Mesendoderm (in vitro differentiated cells): ENCODE data around the gene GNAI1.

Experiments used
- DNase-seq: peaks from one replicate; pipeline ENCODE4 v3.0.0; 2013
- H2AK5ac ChIP-seq: 2 replicates; pipeline ENCODE4 v1.6.1; 2013; ENCODE audit warnings: low read length, inconsistent platforms
- H2BK120ac ChIP-seq: 2 replicates; pipeline ENCODE4 v1.6.1; 2013; ENCODE audit warnings: low read depth, mild to moderate bottlenecking, low read length, moderate library complexity, mixed read lengths
- H2BK15ac ChIP-seq: replicated peaks from 2 replicates; pipeline ENCODE4 v1.6.1; 2013; ENCODE audit warnings: low read depth, mild to moderate bottlenecking, moderate library complexity
- H2BK5ac ChIP-seq: 2 replicates; pipeline ENCODE4 v1.6.1; 2013; ENCODE audit warnings: low read length, inconsistent platforms
- H3K18ac ChIP-seq: 2 replicates; pipeline ENCODE4 v1.6.1; 2013; ENCODE audit warnings: mild to moderate bottlenecking, low read length, mixed read lengths
- H3K23ac ChIP-seq: one replicate; pipeline ENCODE4 v1.6.1; 2013; ENCODE audit warnings: low read length
- H3K27ac ChIP-seq: 2 replicates; pipeline ENCODE4 v1.5.1; 2013; ENCODE audit warnings: low read depth, mild to moderate bottlenecking, inconsistent platforms, low read length, moderate library complexity
- H3K27me3 ChIP-seq: 2 replicates; pipeline ENCODE4 v1.6.1; 2013; ENCODE audit warnings: low read length, control low read depth, mild to moderate bottlenecking, inconsistent platforms; ENCODE audit not compliant: insufficient read depth, poor library complexity
- H3K36me3 ChIP-seq: 2 replicates; pipeline ENCODE4 v1.6.1; 2013; ENCODE audit warnings: low read length, inconsistent platforms; ENCODE audit not compliant: control insufficient read depth, insufficient read depth
- H3K4ac ChIP-seq: one replicate; pipeline ENCODE4 v1.6.1; 2013; ENCODE audit warnings: low read depth, mild to moderate bottlenecking, low read length, moderate library complexity
- H3K4me1 ChIP-seq: 2 replicates; pipeline ENCODE4 v1.6.1; 2013; ENCODE audit warnings: low read depth, low read length, inconsistent platforms; ENCODE audit not compliant: control insufficient read depth
- H3K4me2 ChIP-seq: 2 replicates; pipeline ENCODE4 v1.6.1; 2013; ENCODE audit warnings: low read length
- H3K4me3 ChIP-seq: 2 replicates; pipeline ENCODE4 v1.5.1; 2013; ENCODE audit warnings: mild to moderate bottlenecking, low read length
- H3K56ac ChIP-seq: one replicate; pipeline ENCODE4 v1.6.1; 2013; ENCODE audit warnings: low read length
- H3K79me1 ChIP-seq: 2 replicates; pipeline ENCODE4 v1.6.1; 2013; ENCODE audit warnings: low read length, inconsistent platforms
- H3K79me2 ChIP-seq: 2 replicates; pipeline ENCODE4 v1.6.1; 2013; ENCODE audit warnings: mild to moderate bottlenecking, low read length; ENCODE audit not compliant: control insufficient read depth, insufficient read depth
- H3K9ac ChIP-seq: 2 replicates; pipeline ENCODE4 v1.6.1; 2013; ENCODE audit warnings: low read length, inconsistent platforms
- H4K5ac ChIP-seq: one replicate; pipeline ENCODE4 v1.6.1; 2013; ENCODE audit warnings: low read length
- H4K8ac ChIP-seq: one replicate; pipeline ENCODE4 v1.6.1; 2013; ENCODE audit warnings: low read depth, mild to moderate bottlenecking, control low read depth, low read length, moderate library complexity
- WGBS: extraction: QIAGEN DNeasy Blood & Tissue Kit; methylation state at CpG from one replicate; pipeline ENCODE4 v1.1.7; 2013; ENCODE audit warnings: low lambda C conversion rate, missing lambda C conversion rate; ENCODE audit not compliant: insufficient coverage; ENCODE audit errors: extremely low coverage; 5-methylcytosine and 5-hydroxymethylcytosine counted together

Gene GNAI1

DNA sequence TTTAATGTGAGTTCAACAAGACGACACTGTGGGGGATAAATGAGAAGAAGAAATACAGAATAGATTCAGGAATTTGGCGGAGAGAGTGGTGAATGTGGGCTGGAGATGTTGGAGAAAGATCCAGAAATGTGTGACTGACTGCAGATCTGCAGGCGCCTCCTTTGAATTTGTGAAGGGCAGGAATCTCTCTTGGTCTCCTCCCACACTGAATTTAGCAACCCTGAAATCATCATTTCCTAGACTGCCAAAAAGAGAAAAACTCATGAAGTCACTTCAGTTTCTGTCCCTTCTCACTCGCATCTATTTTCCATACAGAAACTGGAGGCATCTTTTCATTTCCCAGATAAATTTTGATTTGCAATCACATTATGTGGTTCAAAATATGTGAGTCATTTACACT is 128.7 kb downstream of the GNAI1 start:
- no peak for DNase-seq
- H3K27me3 ChIP-seq, result no peaks in the 10 kb centered on the region

DNA sequence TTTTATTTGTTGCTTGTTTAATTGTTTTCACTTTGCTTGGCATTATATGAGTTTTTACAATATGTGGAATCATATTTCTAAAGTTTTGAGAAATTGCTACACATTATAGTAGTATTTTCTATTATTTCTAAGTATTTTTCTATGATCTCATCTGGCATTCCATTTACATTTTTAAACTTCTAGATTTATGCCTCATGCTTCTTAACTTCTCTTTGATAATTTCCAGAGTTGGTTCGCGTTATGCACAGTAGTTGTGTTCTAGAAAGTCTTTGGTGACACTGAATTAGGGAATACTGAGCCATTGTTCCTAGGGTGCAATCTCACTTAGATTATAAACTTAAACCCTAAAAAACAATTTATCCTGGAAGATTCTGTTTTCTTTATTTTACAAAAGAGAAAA is 129.2 kb downstream of the GNAI1 start:
- Histone ChIP-seq H3K9ac (no peak overlapping the region), H3K23ac (no peak overlapping the region), H4K8ac (no peak overlapping the region), H2AK5ac (no peak overlapping the region), H3K79me2 (no peaks in the 10 kb centered on the region), H2BK120ac (no peak overlapping the region), H3K56ac (no peak overlapping the region), H3K4me2 (no peak overlapping the region), H4K5ac (no peak overlapping the region), H3K27me3 (no peaks in the 10 kb centered on the region), H3K4me1 (no peaks in the 10 kb centered on the region), H2BK15ac (no peak overlapping the region), H2BK5ac (no peak overlapping the region), H3K79me1 (no peaks in the 10 kb centered on the region), H3K18ac (no peak overlapping the region), H3K36me3 (no peaks in the 10 kb centered on the region), H3K4me3 (no peak overlapping the region), H3K27ac (no peak overlapping the region), H3K4ac (no peak overlapping the region)
- no CpG with 5 or more reads among the region's 2 CpGs for WGBS
- no peak for DNase-seq

More for the DNA sequence above, 128.7 kb downstream of the GNAI1 start:
- H4K5ac ChIP-seq, result no peak overlapping the region
- WGBS, result no CpG with 5 or more reads among the region's 4 CpGs
- no peak overlapping the region for H4K8ac ChIP-seq
- no peaks in the 10 kb centered on the region for H3K36me3 ChIP-seq
- H3K9ac ChIP-seq, result no peak overlapping the region
- H3K18ac ChIP-seq, result no peak overlapping the region
- H3K27ac ChIP-seq, result no peak overlapping the region
- no peak overlapping the region for H3K56ac ChIP-seq
- H3K79me1 ChIP-seq, result no peaks in the 10 kb centered on the region
- H2BK5ac ChIP-seq, result no peak overlapping the region
- H2BK15ac ChIP-seq, result no peak overlapping the region
- H3K4me1 ChIP-seq, result no peaks in the 10 kb centered on the region
- no peaks in the 10 kb centered on the region for H3K79me2 ChIP-seq
- no peak overlapping the region for H3K4me2 ChIP-seq
- H3K23ac ChIP-seq, result no peak overlapping the region
- no peak overlapping the region for H3K4me3 ChIP-seq
- no peak overlapping the region for H3K4ac ChIP-seq
- no peak overlapping the region for H2AK5ac ChIP-seq
- H2BK120ac ChIP-seq, result no peak overlapping the region

DNA sequence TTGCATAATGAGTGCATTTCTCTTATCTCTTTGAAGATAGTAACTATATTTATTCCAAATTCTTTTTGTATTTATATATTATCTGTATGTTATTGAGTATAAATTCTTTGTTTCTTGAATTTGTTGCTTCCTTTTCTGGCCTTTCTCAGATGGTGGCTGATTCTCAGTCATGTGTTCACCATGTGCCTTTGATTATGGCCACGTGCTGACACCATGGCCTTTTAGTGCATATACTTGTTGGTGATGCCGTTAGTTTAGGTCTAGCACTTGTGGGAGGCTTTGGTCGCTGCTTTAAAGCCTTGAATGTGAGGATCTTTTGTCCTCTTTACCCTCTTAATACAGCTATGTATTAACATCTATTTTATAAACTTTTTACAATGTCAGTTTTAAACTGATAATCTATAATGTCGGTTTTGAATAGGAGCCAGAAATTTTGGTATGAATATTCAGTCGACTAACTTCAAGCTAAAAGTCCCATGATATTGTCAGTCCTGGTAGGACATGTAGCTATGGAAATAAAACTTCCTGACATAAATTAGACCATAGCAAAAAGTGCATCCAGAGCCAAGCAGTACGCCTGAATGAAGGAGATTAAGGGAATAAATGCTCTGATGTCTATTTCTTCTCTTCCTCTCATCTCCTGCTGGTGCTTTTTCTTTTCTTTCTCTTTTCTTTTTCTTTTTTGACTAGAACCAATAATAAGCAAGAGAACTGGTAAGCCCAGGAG is 130.3 kb downstream of the GNAI1 start:
- Histone ChIP-seq H2BK120ac (no peak overlapping the region), H3K23ac (no peak overlapping the region), H3K18ac (no peak overlapping the region), H3K36me3 (no peaks in the 10 kb centered on the region), H3K27ac (no peak overlapping the region), H3K4me1 (no peaks in the 10 kb centered on the region), H2BK15ac (no peak overlapping the region), H3K79me1 (no peaks in the 10 kb centered on the region), H4K5ac (no peak overlapping the region), H2AK5ac (no peak overlapping the region), H3K9ac (no peak overlapping the region), H2BK5ac (no peak overlapping the region), H3K4me2 (no peak overlapping the region), H3K4ac (no peak overlapping the region), H3K79me2 (no peaks in the 10 kb centered on the region), H4K8ac (no peak overlapping the region), H3K56ac (no peak overlapping the region), H3K4me3 (no peak overlapping the region), H3K27me3 (no peaks in the 10 kb centered on the region)
- DNase-seq, result no peak
- WGBS, result no CpG with 5 or more reads among the region's 6 CpGs

DNA sequence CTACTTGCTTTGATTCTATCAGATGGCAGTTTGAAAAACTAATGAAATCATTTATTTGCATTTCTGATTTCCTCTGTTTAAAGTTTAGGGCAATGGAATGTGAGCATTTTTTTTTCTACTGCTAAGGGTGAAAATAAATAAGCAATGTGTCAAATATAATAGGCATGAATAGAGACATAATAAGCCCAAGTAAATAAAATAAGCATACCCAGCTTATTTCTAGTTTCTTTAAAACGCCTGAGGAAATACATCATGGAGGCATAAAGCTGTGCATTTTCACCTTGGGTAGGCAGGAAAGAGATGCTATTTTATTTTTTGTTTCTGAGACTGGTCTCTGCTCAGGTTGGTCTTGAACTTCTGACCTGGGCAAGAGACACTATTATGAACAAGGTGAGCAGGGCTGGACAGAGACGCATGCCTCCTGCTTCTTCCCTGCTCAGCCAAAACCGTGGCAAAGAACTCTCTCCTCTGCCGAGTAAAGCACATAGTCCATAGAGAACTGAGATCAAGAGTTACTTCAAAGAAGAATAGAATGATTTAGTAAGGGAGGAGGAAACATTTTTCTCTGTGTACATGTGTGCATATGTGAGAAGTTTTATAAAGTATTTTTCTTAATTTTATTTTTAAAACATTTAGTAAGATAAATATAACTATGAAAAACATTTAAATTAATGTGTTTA is 138.1 kb downstream of the GNAI1 start:
- no peak for DNase-seq
- Histone ChIP-seq H2BK5ac (no peak overlapping the region), H4K8ac (no peak overlapping the region), H3K4ac (no peak overlapping the region), H3K27me3 (no peaks in the 10 kb centered on the region), H3K79me1 (no peaks in the 10 kb centered on the region), H3K36me3 (no peaks in the 10 kb centered on the region), H3K27ac (no peak overlapping the region), H3K9ac (no peak overlapping the region), H4K5ac (no peak overlapping the region), H3K23ac (no peak overlapping the region), H2AK5ac (no peak overlapping the region), H3K56ac (no peak overlapping the region), H2BK120ac (no peak overlapping the region), H3K4me2 (no peak overlapping the region), H3K79me2 (no peaks in the 10 kb centered on the region), H3K4me3 (no peak overlapping the region), H3K4me1 (no peaks in the 10 kb centered on the region), H3K18ac (no peak overlapping the region), H2BK15ac (no peak overlapping the region)
- no CpG with 5 or more reads among the region's 4 CpGs for WGBS

DNA sequence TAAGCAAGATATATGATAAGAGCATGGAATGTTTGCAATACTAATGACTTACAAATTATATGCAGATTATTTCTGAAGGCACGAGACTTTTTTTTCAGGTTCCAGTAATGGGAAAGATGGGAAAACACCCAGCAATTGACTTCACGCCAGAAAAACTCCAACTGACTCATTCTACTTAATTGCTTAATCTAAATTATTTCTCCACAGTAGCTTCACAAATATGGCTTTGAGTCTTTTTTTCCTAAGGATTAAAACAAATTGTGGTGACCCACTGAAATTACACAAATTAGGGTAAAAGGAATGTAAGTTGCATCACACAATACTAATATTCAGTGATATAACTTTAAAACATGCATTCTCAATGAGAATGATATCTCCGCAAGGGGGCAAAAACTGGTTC is 138.7 kb downstream of the GNAI1 start:
- Histone ChIP-seq H3K4ac (no peak overlapping the region), H2BK120ac (no peak overlapping the region), H2AK5ac (no peak overlapping the region), H3K79me1 (no peaks in the 10 kb centered on the region), H3K27me3 (no peaks in the 10 kb centered on the region), H3K36me3 (no peaks in the 10 kb centered on the region), H3K23ac (no peak overlapping the region), H4K8ac (no peak overlapping the region), H3K18ac (no peak overlapping the region), H3K56ac (no peak overlapping the region), H3K79me2 (no peaks in the 10 kb centered on the region), H4K5ac (no peak overlapping the region), H2BK5ac (no peak overlapping the region), H3K27ac (no peak overlapping the region), H3K9ac (no peak overlapping the region), H2BK15ac (no peak overlapping the region), H3K4me1 (no peaks in the 10 kb centered on the region), H3K4me2 (no peak overlapping the region), H3K4me3 (no peak overlapping the region)
- WGBS, result no CpG with 5 or more reads among the region's 3 CpGs
- DNase-seq, result no peak
